Nucleus accumbens (tissue), 56 donors: Measurements from ENCODE around the gene SACM1L.

Experiments used
- DNase-seq, 56 donors: peaks; one replicate each; lab custom pipeline; 2025; lab: John Stamatoyannopoulos, UW

The SACM1L gene

GRCh38 chr3:45778761-45779201 lies 89.6 kb downstream of the SACM1L start:
- no peak for DNase-seq

DNA sequence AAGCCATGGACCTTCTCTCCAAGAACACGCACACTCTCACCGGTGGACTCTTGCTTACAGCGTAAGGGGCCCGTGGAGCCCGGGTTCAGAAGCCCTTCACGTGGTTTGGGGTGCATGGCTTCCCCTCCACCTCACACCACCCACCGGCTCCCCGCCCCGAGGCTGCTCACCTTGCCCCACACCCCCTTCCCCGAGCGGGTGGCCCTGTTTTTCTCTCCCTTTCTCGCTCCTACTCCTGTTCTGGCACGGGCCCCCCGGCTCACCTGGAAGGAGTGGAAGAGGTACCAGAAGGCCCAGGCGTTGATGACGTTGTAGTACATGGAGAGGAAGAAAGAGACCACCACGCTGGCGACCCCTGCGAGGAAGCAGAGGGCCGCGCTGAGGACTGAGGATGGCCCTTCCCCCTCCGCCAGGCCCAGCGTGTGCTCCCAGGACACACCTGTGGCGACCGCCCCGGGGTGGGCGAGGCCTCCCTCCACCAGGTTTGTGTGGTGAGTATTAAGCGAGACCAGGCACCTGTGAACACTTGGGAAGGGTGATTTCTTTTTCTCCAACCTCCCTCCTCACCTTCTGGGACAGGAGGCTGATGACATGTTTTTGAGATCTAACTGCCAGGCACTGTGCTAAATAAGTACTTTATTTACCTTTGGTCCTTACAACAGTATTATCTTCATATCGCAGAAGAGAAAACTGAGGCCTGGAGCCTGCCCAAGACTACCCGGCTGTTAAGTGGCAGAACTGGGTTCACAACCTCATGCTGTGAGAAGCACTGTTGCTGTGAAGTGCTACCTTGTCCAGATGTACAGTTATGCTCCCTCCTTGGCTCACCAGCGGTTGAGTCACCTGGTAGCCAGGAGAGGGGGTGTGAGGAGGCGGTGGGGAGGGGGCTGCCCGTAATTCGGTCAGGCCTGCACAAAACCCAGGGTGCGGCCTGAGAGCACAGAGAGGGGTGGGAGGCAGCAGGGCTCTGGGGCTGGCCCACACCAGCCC lies 90.8 kb downstream of the SACM1L start:
- no peak for DNase-seq

DNA sequence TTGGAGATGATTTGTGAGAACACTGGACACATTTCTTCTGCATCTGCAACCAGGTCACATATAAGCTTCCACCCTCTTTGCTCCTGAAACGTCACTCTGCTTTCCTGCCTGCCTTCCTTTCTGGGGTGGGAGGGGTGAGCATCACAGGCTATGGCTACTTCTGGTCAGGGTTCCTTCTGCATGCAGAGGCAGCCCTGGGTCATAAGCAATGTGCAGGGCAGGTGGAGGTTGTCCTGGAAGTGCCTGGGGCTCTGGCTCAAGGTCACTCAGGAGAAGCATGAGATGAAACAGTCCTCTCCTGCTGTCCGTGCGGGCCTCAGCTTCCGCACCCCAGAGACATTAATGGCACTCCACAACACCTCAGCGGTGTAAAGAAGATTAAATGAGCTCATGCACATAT lies 92.1 kb downstream of the SACM1L start:
- no peak for DNase-seq

GRCh38 chr3:45781841-45782240 lies 92.6 kb downstream of the SACM1L start:
- DNase-seq: no peak

GRCh38 chr3:45782381-45782780 lies 93.2 kb downstream of the SACM1L start:
- DNase-seq: no peak

- DNase-seq: no peak
Measured at GRCh38 chr3:45783667-45784066, 94.5 kb downstream of the SACM1L start.

DNA sequence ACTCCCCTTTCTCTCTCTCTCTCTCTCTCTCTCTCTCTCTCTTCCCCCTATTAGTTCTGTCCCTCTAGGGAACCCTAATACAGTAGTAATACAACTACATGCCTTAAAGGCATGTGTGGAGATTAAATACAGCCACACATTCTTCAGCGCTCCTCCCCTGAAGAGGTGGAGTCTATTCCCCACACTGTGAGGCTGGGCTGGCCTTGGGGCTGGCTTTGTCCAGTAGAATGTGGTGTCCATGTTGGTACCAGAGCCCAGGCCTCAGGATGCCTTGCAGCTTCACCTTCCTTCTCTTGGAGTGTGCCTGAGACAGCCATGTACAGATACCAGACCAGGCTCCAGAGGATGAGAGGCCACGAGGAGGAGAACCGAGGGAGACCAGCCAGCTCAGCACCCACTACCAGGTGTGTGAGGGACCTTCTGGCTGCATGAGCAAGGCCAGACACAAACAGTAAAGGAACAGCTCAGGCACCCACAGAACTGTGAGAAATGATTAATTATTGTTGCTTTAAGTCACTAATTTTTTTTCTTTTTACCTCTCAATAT lies 96.5 kb downstream of the SACM1L start:
- no peak for DNase-seq

DNA sequence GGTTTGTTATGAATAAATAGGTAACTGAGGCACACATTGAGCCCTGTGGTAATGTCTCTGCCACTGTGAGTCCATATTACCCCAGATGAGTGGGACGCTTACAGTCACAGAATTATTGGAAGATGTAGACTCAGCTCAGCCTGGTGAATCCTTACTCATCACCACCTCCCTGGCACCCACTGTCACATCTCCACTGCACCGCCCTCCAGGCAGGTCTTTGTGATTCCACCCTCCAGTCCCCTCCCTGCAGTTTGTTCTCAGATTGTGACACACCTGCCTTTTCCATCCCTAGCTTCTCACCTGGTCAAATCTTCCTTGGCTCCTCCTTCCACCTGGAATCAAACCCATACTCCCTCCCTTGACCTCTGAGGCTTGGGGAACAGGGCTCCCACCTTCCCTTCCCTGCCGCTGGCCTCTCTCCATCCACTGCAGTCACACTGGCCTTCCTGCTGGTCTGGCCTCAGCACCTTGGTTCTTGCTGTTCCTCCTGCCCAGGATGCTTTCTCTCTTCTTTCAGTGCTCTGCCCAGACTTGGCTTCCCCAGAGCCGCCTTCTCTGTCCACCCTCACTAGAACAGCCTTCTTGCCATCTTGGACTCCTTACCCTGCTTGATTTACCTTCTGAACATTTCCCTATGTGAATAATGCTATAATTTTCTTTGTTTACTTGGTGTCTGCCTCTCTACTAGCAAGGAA lies 97.8 kb downstream of the SACM1L start:
- DNase-seq: peak in 3 of 56 donors; percentile 15 to 27 (median 18)

DNA sequence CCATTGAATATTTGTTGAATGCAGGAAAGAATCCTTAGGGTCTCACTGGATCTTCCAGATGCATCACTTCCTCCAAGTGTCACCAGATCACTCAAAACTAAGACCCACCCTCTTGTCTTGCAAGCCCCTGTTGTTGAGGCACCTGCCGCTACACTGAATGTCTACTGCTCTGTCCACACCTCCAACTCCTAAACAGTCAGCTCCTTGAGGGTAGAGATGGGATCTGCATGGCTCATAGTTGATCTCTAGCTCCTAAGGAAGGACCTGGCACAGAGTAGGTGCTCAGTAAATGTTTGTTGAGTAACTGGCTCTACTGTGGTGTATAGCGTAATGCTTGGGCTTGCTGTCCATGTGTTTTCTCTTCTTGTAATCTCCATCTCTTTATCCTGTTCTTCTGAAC lies 98.4 kb downstream of the SACM1L start:
- no peak for DNase-seq

DNA sequence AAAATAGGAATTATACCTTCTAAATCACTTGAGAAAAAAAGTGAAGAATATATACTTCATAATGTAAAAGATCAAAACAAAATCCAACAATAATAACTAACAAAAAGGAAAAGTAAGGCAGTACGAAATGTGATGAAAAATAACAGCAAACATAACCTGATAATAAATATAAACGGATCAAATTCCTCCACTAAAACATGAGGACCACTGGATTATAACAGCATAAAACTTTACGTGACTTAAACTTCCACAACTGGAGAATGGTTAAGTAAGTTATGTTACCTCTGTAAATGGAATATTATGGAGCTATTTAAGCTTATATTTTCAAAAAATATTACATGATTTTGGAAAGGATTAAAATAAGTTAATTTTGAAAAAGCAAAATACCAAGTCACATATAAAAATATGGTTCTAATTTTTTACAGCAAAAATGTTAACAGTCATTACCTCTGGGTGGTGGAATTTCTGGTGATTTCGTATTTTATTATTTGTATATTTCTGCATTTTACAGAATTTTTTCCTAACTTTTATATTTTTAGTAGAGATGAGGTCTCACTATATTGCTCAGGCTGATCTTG lies 100.1 kb downstream of the SACM1L start:
- no peak for DNase-seq

DNA sequence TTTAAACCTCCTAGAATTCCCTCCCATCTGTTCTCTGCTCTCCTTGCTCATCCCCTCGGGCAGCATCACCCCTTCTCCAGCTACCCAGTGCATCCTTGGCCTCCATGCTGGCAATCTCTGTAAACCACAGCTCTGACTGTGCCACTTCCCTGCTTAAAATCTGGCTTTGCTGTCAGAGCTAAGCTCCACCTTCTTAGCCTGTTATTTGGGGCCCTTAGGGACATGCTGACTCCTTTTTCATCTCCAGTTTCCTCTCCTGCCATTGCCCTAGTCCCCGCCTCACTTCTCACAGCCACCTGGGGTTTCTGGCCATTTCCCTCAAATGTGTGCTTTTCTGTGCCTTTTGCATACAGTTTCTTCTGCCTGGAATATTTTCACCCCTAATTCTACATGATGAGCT lies 101.4 kb downstream of the SACM1L start:
- DNase-seq: no peak

- no peak for DNase-seq
Measured at GRCh38 chr3:45792036-45792435, 102.8 kb downstream of the SACM1L start.

- no peak for DNase-seq
Measured at GRCh38 chr3:45792516-45793172, 103.4 kb downstream of the SACM1L start.

- no peak for DNase-seq
Measured at GRCh38 chr3:45793482-45794176, 104.4 kb downstream of the SACM1L start.

- DNase-seq: no peak
Measured at GRCh38 chr3:45794177-45794560, 105.0 kb downstream of the SACM1L start.

GRCh38 chr3:45794660-45795059 lies 105.5 kb downstream of the SACM1L start:
- DNase-seq: no peak
